Tracheal epithelial cell (primary cell): ENCODE results near the gene TAS1R2. TPM values are rescaled to one million over a fixed set of nuclear protein-coding genes. Genes with fewer than 3 reads are reported as not detected.

Experiments
- total RNA-seq: library from RNA; depleted of rRNA; stranded (reverse); fragments of >200 nt; gene quantifications from 2 replicates; pipeline ENCODE4 v1.2.1, GENCODE V29; 2014

The TAS1R2 gene
- not detected in 2 replicates for total RNA-seq

GRCh38 chr1:18859560-18859959 lies at the start of gene TAS1R2:
Gene TAS1R2 (minus strand): TSS chr1:18859660. CDS start chr1:18859660, 0 bp downstream.

GRCh38 chr1:18902523-18903290 lies 43.2 kb upstream of the TAS1R2 start, which contains the start of gene ALDH4A1:
Gene ALDH4A1 (minus strand): TSS chr1:18902555. CDS start chr1:18902523, 32 bp downstream.

Other genes with a start within 250 kb of the TAS1R2 start
- gene PAX7, start 228.8 kb downstream of the TAS1R2 start, total RNA-seq, result not detected in 2 replicates
- gene ALDH4A1, start 42.9 kb upstream of the TAS1R2 start, total RNA-seq, result 18.3 and 36.1 TPM in 2 replicates
- gene IFFO2, start 97.0 kb upstream of the TAS1R2 start, total RNA-seq, result 15.3 and 40.7 TPM in 2 replicates